Mesenchymal stem cell (in vitro differentiated cells and primary cell): ENCODE results near the gene TLR4.

ENCODE experiments used
- DNase-seq: peaks from one replicate; pipeline ENCODE4 v3.0.0-alpha.2; 2013
- H2AFZ ChIP-seq: one replicate; pipeline ENCODE4 v1.6.1; 2013; ENCODE audit warnings: low read depth, mild to moderate bottlenecking, control low read depth, inconsistent platforms, low read length, moderate library complexity
- H2AK5ac ChIP-seq: 2 replicates; pipeline ENCODE4 v1.6.1; 2013; ENCODE audit warnings: low read length, moderate library complexity, mild to moderate bottlenecking, inconsistent platforms; ENCODE audit not compliant: severe bottlenecking
- H2BK120ac ChIP-seq: one replicate; pipeline ENCODE4 v1.6.1; 2013; ENCODE audit warnings: low read depth, mild to moderate bottlenecking, inconsistent platforms, low read length, moderate library complexity
- H2BK12ac ChIP-seq, 2 experiments: one replicate each; pipeline ENCODE4 v1.6.1; 2013; ENCODE audit warnings: inconsistent platforms in 2 of 2, low read length in 2 of 2, mild to moderate bottlenecking in 2 of 2, moderate library complexity in 2 of 2, control low read depth in 1 of 2
- H2BK15ac ChIP-seq: one replicate; pipeline ENCODE4 v1.6.1; 2013; ENCODE audit warnings: mild to moderate bottlenecking, low read depth, inconsistent platforms; ENCODE audit not compliant: poor library complexity, severe bottlenecking
- H2BK5ac ChIP-seq: 2 replicates; pipeline ENCODE4 v1.6.1; 2013; ENCODE audit warnings: low read depth, mild to moderate bottlenecking, low read length, control low read depth, inconsistent platforms; ENCODE audit not compliant: poor library complexity, severe bottlenecking
- H3K14ac ChIP-seq, 2 experiments: one replicate each; pipeline ENCODE4 v1.6.1; 2013; ENCODE audit warnings: inconsistent platforms in 2 of 2, low read length in 2 of 2, control low read depth in 1 of 2, mild to moderate bottlenecking in 1 of 2, moderate library complexity in 1 of 2
- H3K18ac ChIP-seq, 2 experiments: one replicate each; pipeline ENCODE4 v1.6.1; 2013; ENCODE audit warnings: inconsistent platforms in 2 of 2, low read length in 2 of 2, control low read depth in 1 of 2, low read depth in 1 of 2, mild to moderate bottlenecking in 1 of 2
- H3K23ac ChIP-seq, 2 experiments: one replicate each; pipeline ENCODE4 v1.6.1; 2013; ENCODE audit warnings: inconsistent platforms in 2 of 2, low read length in 2 of 2, mild to moderate bottlenecking in 2 of 2, moderate library complexity in 2 of 2, control low read depth in 1 of 2
- H3K27ac ChIP-seq: 2 replicates; pipeline ENCODE4 v1.5.1; 2013; ENCODE audit warnings: mild to moderate bottlenecking, moderate library complexity, low read length, control low read depth, inconsistent platforms; ENCODE audit not compliant: poor library complexity, severe bottlenecking
- H3K27me3 ChIP-seq, 2 experiments: 2 replicates each; pipeline versions ENCODE4 v1.6.1 to v1.7.0; 2013; ENCODE audit warnings: low read length in 2 of 2, mild to moderate bottlenecking in 2 of 2, moderate library complexity in 2 of 2, control low read depth in 1 of 2, inconsistent platforms in 1 of 2; ENCODE audit not compliant: control insufficient read depth in 1 of 2, insufficient read depth in 1 of 2
- H3K36me3 ChIP-seq, 2 experiments: 2 replicates each; pipeline versions ENCODE4 v1.6.1 to v1.7.0; 2013; ENCODE audit warnings: low read length in 2 of 2, control low read depth in 1 of 2, inconsistent platforms in 1 of 2, low read depth in 1 of 2, mild to moderate bottlenecking in 1 of 2; ENCODE audit not compliant: insufficient read depth in 2 of 2, control insufficient read depth in 1 of 2
- H3K4ac ChIP-seq, 2 experiments: one replicate each; pipeline ENCODE4 v1.6.1; 2013; ENCODE audit warnings: inconsistent platforms in 2 of 2, low read length in 2 of 2, mild to moderate bottlenecking in 2 of 2, moderate library complexity in 2 of 2, control low read depth in 1 of 2, low read depth in 1 of 2
- H3K4me1 ChIP-seq: 2 replicates; pipeline ENCODE4 v1.6.1; 2013; ENCODE audit warnings: low read depth, low read length, control low read depth; ENCODE audit not compliant: control insufficient read depth, insufficient read depth
- H3K4me2 ChIP-seq: 2 replicates; pipeline ENCODE4 v1.6.1; 2013; ENCODE audit warnings: low read length, mild to moderate bottlenecking, inconsistent platforms; ENCODE audit not compliant: poor library complexity, severe bottlenecking
- H3K4me3 ChIP-seq, 2 experiments: 2 replicates each; pipeline versions ENCODE4 v1.5.1 to v1.7.0; 2013; ENCODE audit warnings: low read length in 2 of 2, mild to moderate bottlenecking in 2 of 2, control low read depth in 1 of 2, low read depth in 1 of 2; ENCODE audit not compliant: insufficient read depth in 1 of 2
- H3K79me1 ChIP-seq: replicated peaks from 2 replicates; pipeline ENCODE4 v1.6.1; 2013; ENCODE audit warnings: mild to moderate bottlenecking, control low read depth, low read length, inconsistent platforms; ENCODE audit not compliant: poor library complexity, severe bottlenecking
- H3K9ac ChIP-seq: 2 replicates; pipeline ENCODE4 v1.7.0; 2013; ENCODE audit warnings: mild to moderate bottlenecking, low read length, moderate library complexity
- H3K9me3 ChIP-seq: 2 replicates; pipeline ENCODE4 v1.7.0; 2013; ENCODE audit warnings: mild to moderate bottlenecking, low read length; ENCODE audit not compliant: control insufficient read depth
- H4K8ac ChIP-seq: one replicate; pipeline ENCODE4 v1.6.1; 2013; ENCODE audit warnings: inconsistent platforms, mild to moderate bottlenecking, low read length, moderate library complexity
- H4K91ac ChIP-seq: one replicate; pipeline ENCODE4 v1.6.1; 2013; ENCODE audit warnings: mild to moderate bottlenecking, low read length, inconsistent platforms
- WGBS: methylation state at CpG from one replicate; pipeline ENCODE4 v1.1.7; 2013; ENCODE audit warnings: mixed read lengths; 5-methylcytosine and 5-hydroxymethylcytosine counted together

The TLR4 gene

GRCh38 chr9:117745598-117745997, 41.4 kb downstream of the TLR4 start:
- Histone ChIP-seq H3K4ac (no peak overlapping the region), H2AK5ac (no peak overlapping the region), H3K9me3 (no peaks in the 10 kb centered on the region), H3K36me3 (peaks cover 0 to 4% of the 10 kb centered on the region in 2 experiments), H4K8ac (no peak overlapping the region), H3K4me3 (no peak overlapping the region), H3K4me2 (no peak overlapping the region), H2BK15ac (no peak overlapping the region), H3K18ac (no peak overlapping the region), H4K91ac (no peak overlapping the region), H3K27ac (no peak overlapping the region), H3K79me1 (no peaks in the 10 kb centered on the region), H3K9ac (peak overlapping the region; percentile 58), H2BK12ac (no peak overlapping the region), H2BK120ac (no peak overlapping the region), H3K4me1 (no peaks in the 10 kb centered on the region), H2BK5ac (no peak overlapping the region), H3K14ac (no peak overlapping the region), H3K23ac (no peak overlapping the region), H3K27me3 (peaks cover 0 to 45% of the 10 kb centered on the region in 2 experiments), H2AFZ (no peak overlapping the region)
- no peak for DNase-seq
- 87% methylated on average over 7 of the region's 8 CpGs for WGBS

GRCh38 chr9:117746263-117746662, 42.1 kb downstream of the TLR4 start:
- no peak overlapping the region for H3K27ac ChIP-seq
- no peak overlapping the region for H3K14ac ChIP-seq
- H3K4me2 ChIP-seq, result no peak overlapping the region
- 96% methylated on average over 2 of the region's 4 CpGs for WGBS
- H3K27me3 ChIP-seq, result peaks cover 0 to 44% of the 10 kb centered on the region in 2 experiments
- H3K79me1 ChIP-seq, result no peaks in the 10 kb centered on the region
- no peak overlapping the region for H2BK5ac ChIP-seq
- no peak overlapping the region for H4K91ac ChIP-seq
- H3K4ac ChIP-seq, result no peak overlapping the region
- no peak overlapping the region for H2BK12ac ChIP-seq
- H4K8ac ChIP-seq, result no peak overlapping the region
- no peak overlapping the region for H2BK120ac ChIP-seq
- H3K9ac ChIP-seq, result no peak overlapping the region
- no peak overlapping the region for H3K4me3 ChIP-seq
- H2BK15ac ChIP-seq, result no peak overlapping the region
- H3K9me3 ChIP-seq, result no peaks in the 10 kb centered on the region
- H2AK5ac ChIP-seq, result no peak overlapping the region
- H3K18ac ChIP-seq, result no peak overlapping the region
- peaks cover 0 to 4% of the 10 kb centered on the region in 2 experiments for H3K36me3 ChIP-seq
- DNase-seq, result no peak
- no peak overlapping the region for H2AFZ ChIP-seq
- no peaks in the 10 kb centered on the region for H3K4me1 ChIP-seq
- no peak overlapping the region for H3K23ac ChIP-seq

GRCh38 chr9:117747386-117747970, 43.3 kb downstream of the TLR4 start:
- Histone ChIP-seq H3K14ac (no peak overlapping the region), H3K23ac (no peak overlapping the region), H2AK5ac (no peak overlapping the region), H3K18ac (no peak overlapping the region), H3K9ac (no peak overlapping the region), H3K79me1 (no peaks in the 10 kb centered on the region), H3K4me3 (no peak overlapping the region), H3K4me1 (no peaks in the 10 kb centered on the region), H2BK5ac (no peak overlapping the region), H3K36me3 (peaks cover 0 to 4% of the 10 kb centered on the region in 2 experiments), H4K8ac (no peak overlapping the region), H2AFZ (no peak overlapping the region), H3K4ac (no peak overlapping the region), H4K91ac (no peak overlapping the region), H3K27ac (no peak overlapping the region), H2BK12ac (no peak overlapping the region), H3K4me2 (no peak overlapping the region), H2BK15ac (no peak overlapping the region), H2BK120ac (no peak overlapping the region), H3K27me3 (peaks cover 0 to 37% of the 10 kb centered on the region in 2 experiments), H3K9me3 (no peaks in the 10 kb centered on the region)
- no peak for DNase-seq
- WGBS, result 79% methylated on average over 5 of the region's 5 CpGs

- H2BK15ac ChIP-seq, result no peak overlapping the region
- no peaks in the 10 kb centered on the region for H3K79me1 ChIP-seq
- H2AFZ ChIP-seq, result no peak overlapping the region
- no peak overlapping the region for H3K4me2 ChIP-seq
- H3K14ac ChIP-seq, result no peak overlapping the region
- no peak overlapping the region for H2AK5ac ChIP-seq
- WGBS, result 70% methylated on average over 1 of the region's 2 CpGs
- DNase-seq, result no peak
- no peak overlapping the region for H4K91ac ChIP-seq
- H3K4ac ChIP-seq, result no peak overlapping the region
- H3K27ac ChIP-seq, result no peak overlapping the region
- peaks cover 0 to 26% of the 10 kb centered on the region in 2 experiments for H3K27me3 ChIP-seq
- H3K4me3 ChIP-seq, result no peak overlapping the region
- no peak overlapping the region for H3K23ac ChIP-seq
- no peak overlapping the region for H2BK5ac ChIP-seq
- no peaks in the 10 kb centered on the region for H3K4me1 ChIP-seq
- no peak overlapping the region for H2BK120ac ChIP-seq
- H3K9ac ChIP-seq, result no peak overlapping the region
- H4K8ac ChIP-seq, result no peak overlapping the region
- no peak overlapping the region for H3K18ac ChIP-seq
- no peaks in the 10 kb centered on the region for H3K9me3 ChIP-seq
- no peak overlapping the region for H2BK12ac ChIP-seq
- no peaks in the 10 kb centered on the region for H3K36me3 ChIP-seq
Measured at GRCh38 chr9:117750401-117750800, 46.2 kb downstream of the TLR4 start.
